CD8-positive, alpha-beta memory T cell (primary cell): ENCODE results near the gene RET. TPM values are rescaled to one million over a fixed set of nuclear protein-coding genes. Genes with fewer than 3 reads are reported as not detected.

Experiments
- CTCF ChIA-PET: fragments of 350-600 bp; sonication (Branson Sonifier 250); formaldehyde crosslinking; loops from one replicate; lab custom pipeline; 2021; ENCODE audit warnings: antibody characterized with exemption; lab: Charles Lee
- POLR2A ChIA-PET: fragments of 350-600 bp; sonication (Branson Sonifier 250); formaldehyde crosslinking; loops from one replicate; lab custom pipeline; 2021; ENCODE audit warnings: antibody characterized with exemption; lab: Charles Lee
- DNase-seq, 5 donors: peaks; one replicate each; pipeline versions ENCODE4 v3.0.0 to v3.0.0-alpha.2; 2020 to 2022; ENCODE audit warnings: mixed read lengths in 1 of 5
- H3K27ac ChIP-seq: one replicate; pipeline ENCODE4 v1.7.0; 2013; ENCODE audit warnings: low read depth, mild to moderate bottlenecking, low read length, moderate library complexity
- H3K27me3 ChIP-seq: 2 replicates; pipeline ENCODE4 v1.7.0; 2013; ENCODE audit warnings: low read length, mild to moderate bottlenecking; ENCODE audit not compliant: insufficient read depth, poor library complexity, severe bottlenecking
- H3K36me3 ChIP-seq: 2 replicates; pipeline ENCODE4 v1.7.0; 2013; ENCODE audit warnings: mild to moderate bottlenecking, low read length, moderate library complexity; ENCODE audit not compliant: insufficient read depth
- H3K4me1 ChIP-seq: 2 replicates; pipeline ENCODE4 v1.7.0; 2013; ENCODE audit warnings: mild to moderate bottlenecking, low read length, moderate library complexity; ENCODE audit not compliant: insufficient read depth
- H3K4me3 ChIP-seq: 2 replicates; pipeline ENCODE4 v1.7.0; 2013; ENCODE audit warnings: mild to moderate bottlenecking, low read length
- H3K9me3 ChIP-seq: 2 replicates; pipeline ENCODE4 v1.7.0; 2013; ENCODE audit warnings: mild to moderate bottlenecking, low read length
- H3K27ac Mint-ChIP-seq, 8 donors: one replicate each; pipeline ENCODE4 v1.8.0; 2020 to 2021; ENCODE audit warnings: mixed read lengths in 8 of 8, mild to moderate bottlenecking in 6 of 8, inconsistent platforms in 3 of 8, moderate library complexity in 3 of 8
- H3K27me3 Mint-ChIP-seq, 2 donors: one replicate each; pipeline ENCODE4 v1.8.0; 2020 to 2021; ENCODE audit warnings: mixed read lengths in 2 of 2, mild to moderate bottlenecking in 1 of 2, moderate library complexity in 1 of 2
- H3K36me3 Mint-ChIP-seq, 3 donors: one replicate each; pipeline ENCODE4 v1.8.0; 2020 to 2021; ENCODE audit warnings: mixed read lengths in 3 of 3, inconsistent platforms in 1 of 3, mild to moderate bottlenecking in 1 of 3
- H3K4me1 Mint-ChIP-seq, 3 donors: one replicate each; pipeline ENCODE4 v1.8.0; 2020 to 2021; ENCODE audit warnings: mixed read lengths in 3 of 3, inconsistent platforms in 1 of 3, mild to moderate bottlenecking in 1 of 3
- H3K4me3 Mint-ChIP-seq, 7 donors: one replicate each; pipeline ENCODE4 v1.8.0; 2020 to 2021; ENCODE audit warnings: mixed read lengths in 7 of 7, mild to moderate bottlenecking in 6 of 7, moderate library complexity in 4 of 7, inconsistent platforms in 2 of 7
- H3K9me3 Mint-ChIP-seq, 5 donors: one replicate each; pipeline ENCODE4 v1.8.0; 2020 to 2022; ENCODE audit warnings: mixed read lengths in 5 of 5, mild to moderate bottlenecking in 3 of 5, moderate library complexity in 2 of 5, inconsistent platforms in 1 of 5
- polyA plus RNA-seq: library from polyadenylated mRNA; unstranded; fragments of 300-500 nt; fragmentation: Illumina TruSeq; gene quantifications from one replicate; pipeline ENCODE4 v1.2.3, GENCODE V29; 2021
- total RNA-seq, 2 experiments: library from RNA; stranded (reverse); gene quantifications; one replicate each; pipeline ENCODE4 v1.2.3, GENCODE V29; 2021

The RET gene
- total and polyA plus RNA-seq, 3 experiments from 2014 or later, result 0.06 to 0.24 TPM; not detected in 1

GRCh38 chr10:43153901-43154300, 77.0 kb downstream of the RET start:
- H3K4me1 Mint-ChIP-seq, result peaks cover 66 to 87% (median 86%) of the 10 kb centered on the region in 3 donors
- Histone ChIP-seq H3K27ac (no peak overlapping the region), H3K9me3 (no peaks in the 10 kb centered on the region), H3K27me3 (no peaks in the 10 kb centered on the region), H3K4me3 (no peak overlapping the region), H3K4me1 (peaks cover 24% of the 10 kb centered on the region), H3K36me3 (no peaks in the 10 kb centered on the region)
- H3K9me3 Mint-ChIP-seq, result no peaks in the 10 kb centered on the region
- peaks cover 10 to 32% (median 11%) of the 10 kb centered on the region in 3 donors for H3K36me3 Mint-ChIP-seq
- H3K4me3 Mint-ChIP-seq, result no peak overlapping the region
- H3K27me3 Mint-ChIP-seq, result no peaks in the 10 kb centered on the region
- no peak for DNase-seq
- H3K27ac Mint-ChIP-seq, result no peak overlapping the region
- ChIA-PET CTCF (interaction anchor here (1.6 kb wide), 1 partner anchor 12 kb away, joined by 3 read pairs; no protein-coding TSS in a partner anchor), POLR2A (interaction anchor here (0.7 kb wide), 1 partner anchor 11 kb away, joined by 3 read pairs; no protein-coding TSS in a partner anchor)

GRCh38 chr10:43155221-43155620, 78.4 kb downstream of the RET start:
- H3K4me1 ChIP-seq, result peaks cover 23% of the 10 kb centered on the region
- Mint-ChIP-seq H3K4me1 (peaks cover 63 to 85% (median 80%) of the 10 kb centered on the region in 3 donors), H3K36me3 (peaks cover 4 to 36% (median 10%) of the 10 kb centered on the region in 3 donors), H3K9me3 (no peaks in the 10 kb centered on the region), H3K4me3 (no peak overlapping the region), H3K27me3 (no peaks in the 10 kb centered on the region), H3K27ac (peak overlapping the region in 1 of 8 donors; percentile 3)
- no peaks in the 10 kb centered on the region for H3K9me3 ChIP-seq
- H3K4me3 ChIP-seq, result no peak overlapping the region
- CTCF ChIA-PET, result interaction anchor here (1.6 kb wide), 1 partner anchor 10 kb away, joined by 3 read pairs; no protein-coding TSS in a partner anchor
- no peak overlapping the region for H3K27ac ChIP-seq
- no peaks in the 10 kb centered on the region for H3K27me3 ChIP-seq
- POLR2A ChIA-PET, result interaction anchor here (1.2 kb wide), 1 partner anchor 16 kb away, joined by 3 read pairs; no protein-coding TSS in a partner anchor
- no peaks in the 10 kb centered on the region for H3K36me3 ChIP-seq
- no peak for DNase-seq

GRCh38 chr10:43155741-43156140, 78.9 kb downstream of the RET start:
- peaks cover under 1 to 36% (median 11%) of the 10 kb centered on the region in 3 donors for H3K36me3 Mint-ChIP-seq
- Histone ChIP-seq H3K4me3 (no peak overlapping the region), H3K27ac (no peak overlapping the region), H3K36me3 (no peaks in the 10 kb centered on the region), H3K27me3 (no peaks in the 10 kb centered on the region), H3K9me3 (no peaks in the 10 kb centered on the region), H3K4me1 (peaks cover 18% of the 10 kb centered on the region)
- CTCF ChIA-PET, result no interaction called here
- no peak overlapping the region for H3K4me3 Mint-ChIP-seq
- DNase-seq, result no peak
- H3K27ac Mint-ChIP-seq, result peak overlapping the region in 1 of 8 donors; percentile 2
- peaks cover 59 to 85% (median 77%) of the 10 kb centered on the region in 3 donors for H3K4me1 Mint-ChIP-seq
- POLR2A ChIA-PET, result interaction anchor here (1.2 kb wide), 1 partner anchor 17 kb away, joined by 3 read pairs; no protein-coding TSS in a partner anchor
- no peaks in the 10 kb centered on the region for H3K27me3 Mint-ChIP-seq
- no peaks in the 10 kb centered on the region for H3K9me3 Mint-ChIP-seq

GRCh38 chr10:43156590-43157341, 79.9 kb downstream of the RET start:
- Histone ChIP-seq H3K9me3 (no peaks in the 10 kb centered on the region), H3K27ac (no peak overlapping the region), H3K27me3 (no peaks in the 10 kb centered on the region), H3K4me1 (peaks cover 8% of the 10 kb centered on the region), H3K4me3 (no peak overlapping the region), H3K36me3 (peaks cover 6% of the 10 kb centered on the region)
- Mint-ChIP-seq H3K4me1 (peaks cover 60 to 85% (median 77%) of the 10 kb centered on the region in 3 donors), H3K4me3 (no peak overlapping the region), H3K36me3 (peaks cover 6 to 47% (median 17%) of the 10 kb centered on the region in 3 donors), H3K27me3 (peaks cover 0 to 1% of the 10 kb centered on the region in 2 donors), H3K9me3 (no peaks in the 10 kb centered on the region), H3K27ac (peak overlapping the region in 3 of 8 donors; percentile 5 to 50 (median 22))
- DNase-seq, result no peak
- CTCF ChIA-PET, result no interaction called here
- POLR2A ChIA-PET, result interaction anchor here (1.2 kb wide), 1 partner anchor 18 kb away, joined by 3 read pairs; no protein-coding TSS in a partner anchor

- H3K4me1 ChIP-seq, result peaks cover 12% of the 10 kb centered on the region
- H3K9me3 Mint-ChIP-seq, result no peaks in the 10 kb centered on the region
- H3K36me3 Mint-ChIP-seq, result peaks cover 6 to 65% (median 25%) of the 10 kb centered on the region in 3 donors
- peaks cover 0 to 1% of the 10 kb centered on the region in 2 donors for H3K27me3 Mint-ChIP-seq
- CTCF ChIA-PET, result no interaction called here
- H3K4me3 Mint-ChIP-seq, result no peak overlapping the region
- POLR2A ChIA-PET, result no interaction called here
- no peak overlapping the region for H3K4me3 ChIP-seq
- H3K27me3 ChIP-seq, result no peaks in the 10 kb centered on the region
- H3K36me3 ChIP-seq, result peaks cover 13% of the 10 kb centered on the region
- H3K27ac ChIP-seq, result no peak overlapping the region
- H3K9me3 ChIP-seq, result no peaks in the 10 kb centered on the region
- DNase-seq, result no peak
- no peak overlapping the region for H3K27ac Mint-ChIP-seq
- peaks cover 68 to 84% (median 80%) of the 10 kb centered on the region in 3 donors for H3K4me1 Mint-ChIP-seq
Observed at GRCh38 chr10:43158636-43159035, 81.8 kb downstream of the RET start.

GRCh38 chr10:43160046-43160920, 83.4 kb downstream of the RET start:
- peak overlapping the region in 2 of 7 donors; percentile 3 to 23 for H3K4me3 Mint-ChIP-seq
- no peak overlapping the region for H3K4me3 ChIP-seq
- DNase-seq, result no peak
- H3K36me3 ChIP-seq, result peaks cover 17% of the 10 kb centered on the region
- no peak overlapping the region for H3K27ac ChIP-seq
- CTCF ChIA-PET, result interaction anchor here (1.4 kb wide), 1 partner anchor 22 kb away, joined by 6 read pairs; the partner anchor contains the start of gene CSGALNACT2
- POLR2A ChIA-PET, result interaction anchor here (1.2 kb wide), 1 partner anchor 22 kb away, joined by 4 read pairs; the partner anchor contains the start of gene CSGALNACT2
- H3K4me1 ChIP-seq, result peaks cover 10% of the 10 kb centered on the region
- H3K36me3 Mint-ChIP-seq, result peaks cover 6 to 73% (median 23%) of the 10 kb centered on the region in 3 donors
- peak overlapping the region in 6 of 8 donors; percentile 46 to 95 (median 82) for H3K27ac Mint-ChIP-seq
- H3K27me3 Mint-ChIP-seq, result peaks cover 0 to 1% of the 10 kb centered on the region in 2 donors
- H3K9me3 Mint-ChIP-seq, result no peaks in the 10 kb centered on the region
- no peaks in the 10 kb centered on the region for H3K9me3 ChIP-seq
- peaks cover 57 to 79% (median 71%) of the 10 kb centered on the region in 3 donors for H3K4me1 Mint-ChIP-seq
- H3K27me3 ChIP-seq, result no peaks in the 10 kb centered on the region

GRCh38 chr10:43160921-43161255, 84.0 kb downstream of the RET start:
- H3K27me3 Mint-ChIP-seq, result peaks cover 0 to 1% of the 10 kb centered on the region in 2 donors
- peaks cover 17% of the 10 kb centered on the region for H3K36me3 ChIP-seq
- ChIA-PET CTCF (no interaction called here), POLR2A (no interaction called here)
- no peak overlapping the region for H3K27ac ChIP-seq
- no peaks in the 10 kb centered on the region for H3K9me3 Mint-ChIP-seq
- peak overlapping the region in 2 of 7 donors; percentile 3 to 23 for H3K4me3 Mint-ChIP-seq
- peaks cover 6% of the 10 kb centered on the region for H3K4me1 ChIP-seq
- H3K27ac Mint-ChIP-seq, result peak overlapping the region in 7 of 8 donors; percentile 5 to 95 (median 80)
- no peaks in the 10 kb centered on the region for H3K9me3 ChIP-seq
- no peak overlapping the region for H3K4me3 ChIP-seq
- DNase-seq, result no peak
- peaks cover 51 to 75% (median 67%) of the 10 kb centered on the region in 3 donors for H3K4me1 Mint-ChIP-seq
- no peaks in the 10 kb centered on the region for H3K27me3 ChIP-seq
- H3K36me3 Mint-ChIP-seq, result peaks cover 6 to 69% (median 22%) of the 10 kb centered on the region in 3 donors
